ENCODE data around the gene ARNT2. TPM values are rescaled to one million over a fixed set of nuclear protein-coding genes. Genes with fewer than 3 reads are reported as not detected.
"Not testable (repeated sequence)": the region's sequence is repeated elsewhere in the genome, so short reads cannot be mapped to it uniquely, and the experiment has no call there.

Gene ARNT2
- total RNA-seq, 1 experiment from 2014 or later, result 16.8 TPM

- in situ Hi-C loops (cut with HindIII; ENCODE audit: low pct_unique_long_range_greater_than_20kb, low sequenced_read_pairs) (no loop called here), intact Hi-C loops (cut with micrococcal nuclease; ENCODE audit: unreplicated experiment) (no loop called here)
- no peak for DNase-seq (ENCODE audit: low read depth, low spot score)
- H3K9me3 ChIP-seq (ENCODE audit: control insufficient read depth, insufficient read depth, low read depth, low read length), result no peaks in the 10 kb centered on the region
- no peak for ATAC-seq
- no peaks in the 10 kb centered on the region for H3K36me3 ChIP-seq (ENCODE audit: control insufficient read depth, insufficient read depth, low read length)
- H3K4me1 ChIP-seq (ENCODE audit: control insufficient read depth, insufficient read depth, low read length), result no peaks in the 10 kb centered on the region
- no peak overlapping the region for H3K27ac ChIP-seq (ENCODE audit: low read length)
- CTCF ChIA-PET, result no interaction called here
- no peak overlapping the region for H3K4me3 ChIP-seq (ENCODE audit: low read depth in 2 of 2, low read length in 2 of 2)
- POLR2A ChIA-PET, result no interaction called here
- peaks cover 8% of the 10 kb centered on the region for H3K27me3 ChIP-seq (ENCODE audit: control insufficient read depth, insufficient read depth, low read length)
- TF ChIP-seq, protein P1, sequence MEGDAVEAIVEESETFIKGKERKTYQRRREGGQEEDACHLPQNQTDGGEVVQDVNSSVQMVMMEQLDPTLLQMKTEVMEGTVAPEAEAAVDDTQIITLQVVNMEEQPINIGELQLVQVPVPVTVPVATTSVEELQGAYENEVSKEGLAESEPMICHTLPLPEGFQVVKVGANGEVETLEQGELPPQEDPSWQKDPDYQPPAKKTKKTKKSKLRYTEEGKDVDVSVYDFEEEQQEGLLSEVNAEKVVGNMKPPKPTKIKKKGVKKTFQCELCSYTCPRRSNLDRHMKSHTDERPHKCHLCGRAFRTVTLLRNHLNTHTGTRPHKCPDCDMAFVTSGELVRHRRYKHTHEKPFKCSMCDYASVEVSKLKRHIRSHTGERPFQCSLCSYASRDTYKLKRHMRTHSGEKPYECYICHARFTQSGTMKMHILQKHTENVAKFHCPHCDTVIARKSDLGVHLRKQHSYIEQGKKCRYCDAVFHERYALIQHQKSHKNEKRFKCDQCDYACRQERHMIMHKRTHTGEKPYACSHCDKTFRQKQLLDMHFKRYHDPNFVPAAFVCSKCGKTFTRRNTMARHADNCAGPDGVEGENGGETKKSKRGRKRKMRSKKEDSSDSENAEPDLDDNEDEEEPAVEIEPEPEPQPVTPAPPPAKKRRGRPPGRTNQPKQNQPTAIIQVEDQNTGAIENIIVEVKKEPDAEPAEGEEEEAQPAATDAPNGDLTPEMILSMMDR (IDR thresholded peaks at IDR 0.05), result no peak
- TF ChIP-seq TCF7L2 (IDR thresholded peaks at IDR 0.05; ENCODE audit: low read depth, low read length), result no peak
- TF ChIP-seq, protein P2, sequence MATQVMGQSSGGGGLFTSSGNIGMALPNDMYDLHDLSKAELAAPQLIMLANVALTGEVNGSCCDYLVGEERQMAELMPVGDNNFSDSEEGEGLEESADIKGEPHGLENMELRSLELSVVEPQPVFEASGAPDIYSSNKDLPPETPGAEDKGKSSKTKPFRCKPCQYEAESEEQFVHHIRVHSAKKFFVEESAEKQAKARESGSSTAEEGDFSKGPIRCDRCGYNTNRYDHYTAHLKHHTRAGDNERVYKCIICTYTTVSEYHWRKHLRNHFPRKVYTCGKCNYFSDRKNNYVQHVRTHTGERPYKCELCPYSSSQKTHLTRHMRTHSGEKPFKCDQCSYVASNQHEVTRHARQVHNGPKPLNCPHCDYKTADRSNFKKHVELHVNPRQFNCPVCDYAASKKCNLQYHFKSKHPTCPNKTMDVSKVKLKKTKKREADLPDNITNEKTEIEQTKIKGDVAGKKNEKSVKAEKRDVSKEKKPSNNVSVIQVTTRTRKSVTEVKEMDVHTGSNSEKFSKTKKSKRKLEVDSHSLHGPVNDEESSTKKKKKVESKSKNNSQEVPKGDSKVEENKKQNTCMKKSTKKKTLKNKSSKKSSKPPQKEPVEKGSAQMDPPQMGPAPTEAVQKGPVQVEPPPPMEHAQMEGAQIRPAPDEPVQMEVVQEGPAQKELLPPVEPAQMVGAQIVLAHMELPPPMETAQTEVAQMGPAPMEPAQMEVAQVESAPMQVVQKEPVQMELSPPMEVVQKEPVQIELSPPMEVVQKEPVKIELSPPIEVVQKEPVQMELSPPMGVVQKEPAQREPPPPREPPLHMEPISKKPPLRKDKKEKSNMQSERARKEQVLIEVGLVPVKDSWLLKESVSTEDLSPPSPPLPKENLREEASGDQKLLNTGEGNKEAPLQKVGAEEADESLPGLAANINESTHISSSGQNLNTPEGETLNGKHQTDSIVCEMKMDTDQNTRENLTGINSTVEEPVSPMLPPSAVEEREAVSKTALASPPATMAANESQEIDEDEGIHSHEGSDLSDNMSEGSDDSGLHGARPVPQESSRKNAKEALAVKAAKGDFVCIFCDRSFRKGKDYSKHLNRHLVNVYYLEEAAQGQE (IDR thresholded peaks at IDR 0.05; ENCODE audit: insufficient read depth in 1 of 2, low read depth in 2 of 2, low read length in 1 of 2), result no peak
- no peak for TF ChIP-seq POLR2AphosphoS5 (IDR thresholded peaks at IDR 0.05; ENCODE audit: low read depth, low read length)
- no peak for TF ChIP-seq SIN3A (IDR thresholded peaks at IDR 0.05; ENCODE audit: borderline replicate concordance, insufficient read depth, low read depth, low read length)
- BruUV-seq (replicated peaks), result no TSS peak
These were observed 14.8 kb upstream of the ARNT2 start for GRCh38 chr15:80389370-80389769.

- H3K9me3 ChIP-seq (ENCODE audit: control insufficient read depth, insufficient read depth, low read depth, low read length); H3K4me1 ChIP-seq (ENCODE audit: control insufficient read depth, insufficient read depth, low read length); H3K36me3 ChIP-seq (ENCODE audit: control insufficient read depth, insufficient read depth, low read length); intact Hi-C loops (cut with micrococcal nuclease; ENCODE audit: unreplicated experiment); CTCF ChIA-PET; DNase-seq (ENCODE audit: low read depth, low spot score); POLR2A ChIA-PET; in situ Hi-C loops (cut with HindIII; ENCODE audit: low pct_unique_long_range_greater_than_20kb, low sequenced_read_pairs); H3K27ac ChIP-seq (ENCODE audit: low read length); BruUV-seq (replicated peaks); H3K4me3 ChIP-seq (ENCODE audit: low read depth in 2 of 2, low read length in 2 of 2); ATAC-seq: not testable (repeated sequence)
- H3K27me3 ChIP-seq (ENCODE audit: control insufficient read depth, insufficient read depth, low read length), result peaks cover 12% of the 10 kb centered on the region
These were observed 13.2 kb upstream of the ARNT2 start for GRCh38 chr15:80390942-80391341.

GRCh38 chr15:80395616-80396015 is 8.6 kb upstream of the ARNT2 start:
- no peak for ATAC-seq
- no peaks in the 10 kb centered on the region for H3K4me1 ChIP-seq (ENCODE audit: control insufficient read depth, insufficient read depth, low read length)
- no peak for DNase-seq (ENCODE audit: low read depth, low spot score)
- in situ Hi-C loops (cut with HindIII; ENCODE audit: low pct_unique_long_range_greater_than_20kb, low sequenced_read_pairs) (no loop called here), intact Hi-C loops (cut with micrococcal nuclease; ENCODE audit: unreplicated experiment) (no loop called here)
- H3K27me3 ChIP-seq (ENCODE audit: control insufficient read depth, insufficient read depth, low read length), result peaks cover 18% of the 10 kb centered on the region
- H3K4me3 ChIP-seq (ENCODE audit: low read depth in 2 of 2, low read length in 2 of 2), result no peak overlapping the region
- BruUV-seq (replicated peaks), result no TSS peak
- no peaks in the 10 kb centered on the region for H3K36me3 ChIP-seq (ENCODE audit: control insufficient read depth, insufficient read depth, low read length)
- ChIA-PET POLR2A (no interaction called here), CTCF (no interaction called here)
- no peak overlapping the region for H3K27ac ChIP-seq (ENCODE audit: low read length)
- no peak for TF ChIP-seq SIN3A (IDR thresholded peaks at IDR 0.05; ENCODE audit: borderline replicate concordance, insufficient read depth, low read depth, low read length)
- TF ChIP-seq TCF7L2 (IDR thresholded peaks at IDR 0.05; ENCODE audit: low read depth, low read length), result no peak
- TF ChIP-seq POLR2AphosphoS5 (IDR thresholded peaks at IDR 0.05; ENCODE audit: low read depth, low read length), result no peak
- TF ChIP-seq, protein P2 (IDR thresholded peaks at IDR 0.05; ENCODE audit: insufficient read depth in 1 of 2, low read depth in 2 of 2, low read length in 1 of 2), result no peak
- TF ChIP-seq, protein P1 (IDR thresholded peaks at IDR 0.05), result no peak
- H3K9me3 ChIP-seq (ENCODE audit: control insufficient read depth, insufficient read depth, low read depth, low read length), result no peaks in the 10 kb centered on the region
